ENCODE results near the gene DGAT2L6.

Gene DGAT2L6

GRCh38 chrX:70219938-70220764, 42.9 kb downstream of the DGAT2L6 start:
- TF ChIP-seq POLR2AphosphoS5 (IDR thresholded peaks at IDR 0.05; ENCODE audit: low read depth, low read length) (no peak), TAF1 (IDR thresholded peaks at IDR 0.05; ENCODE audit: borderline replicate concordance, insufficient read depth, low read length) (no peak), FOXP2 (optimal IDR thresholded peaks at IDR 0.05; ENCODE audit: borderline replicate concordance, extremely low read depth, extremely low read length, insufficient read depth) (no peak), SIN3A (IDR thresholded peaks at IDR 0.05; ENCODE audit: borderline replicate concordance, insufficient read depth, low read length) (no peak), REST (IDR thresholded peaks at IDR 0.05; ENCODE audit: insufficient read depth in 1 of 2, low read depth in 2 of 2, low read length in 2 of 2) (no peak)

- TF ChIP-seq REST (IDR thresholded peaks at IDR 0.05; ENCODE audit: insufficient read depth in 1 of 2, low read depth in 2 of 2, low read length in 2 of 2), result no peak
Measured at GRCh38 chrX:70226048-70226447, 48.8 kb downstream of the DGAT2L6 start.

GRCh38 chrX:70226687-70227086, 49.4 kb downstream of the DGAT2L6 start:
- TF ChIP-seq REST (IDR thresholded peaks at IDR 0.05; ENCODE audit: insufficient read depth in 1 of 2, low read depth in 2 of 2, low read length in 2 of 2), result no peak
- TF ChIP-seq TAF1 (IDR thresholded peaks at IDR 0.05; ENCODE audit: borderline replicate concordance, insufficient read depth, low read length), result no peak
- no peak for TF ChIP-seq POLR2AphosphoS5 (IDR thresholded peaks at IDR 0.05; ENCODE audit: low read depth, low read length)
- no peak for TF ChIP-seq FOXP2 (optimal IDR thresholded peaks at IDR 0.05; ENCODE audit: borderline replicate concordance, extremely low read depth, extremely low read length, insufficient read depth)
- no peak for TF ChIP-seq SIN3A (IDR thresholded peaks at IDR 0.05; ENCODE audit: borderline replicate concordance, insufficient read depth, low read length)

GRCh38 chrX:70231666-70232065, 54.4 kb downstream of the DGAT2L6 start:
- TF ChIP-seq REST (IDR thresholded peaks at IDR 0.05; ENCODE audit: insufficient read depth in 1 of 2, low read depth in 2 of 2, low read length in 2 of 2) (no peak), POLR2AphosphoS5 (IDR thresholded peaks at IDR 0.05; ENCODE audit: low read depth, low read length) (no peak), FOXP2 (optimal IDR thresholded peaks at IDR 0.05; ENCODE audit: borderline replicate concordance, extremely low read depth, extremely low read length, insufficient read depth) (no peak), TAF1 (IDR thresholded peaks at IDR 0.05; ENCODE audit: borderline replicate concordance, insufficient read depth, low read length) (no peak), SIN3A (IDR thresholded peaks at IDR 0.05; ENCODE audit: borderline replicate concordance, insufficient read depth, low read length) (no peak)

GRCh38 chrX:70234355-70234754, 57.1 kb downstream of the DGAT2L6 start, which contains the start of gene AWAT1:
Gene AWAT1, plus strand, starts transcription at chrX:70234655. Its CDS starts 41 bp downstream, at chrX:70234696.
- TF ChIP-seq TAF1 (IDR thresholded peaks at IDR 0.05; ENCODE audit: borderline replicate concordance, insufficient read depth, low read length), result no peak
- TF ChIP-seq POLR2AphosphoS5 (IDR thresholded peaks at IDR 0.05; ENCODE audit: low read depth, low read length), result no peak
- no peak for TF ChIP-seq SIN3A (IDR thresholded peaks at IDR 0.05; ENCODE audit: borderline replicate concordance, insufficient read depth, low read length)
- no peak for TF ChIP-seq FOXP2 (optimal IDR thresholded peaks at IDR 0.05; ENCODE audit: borderline replicate concordance, extremely low read depth, extremely low read length, insufficient read depth)
- no peak for TF ChIP-seq REST (IDR thresholded peaks at IDR 0.05; ENCODE audit: insufficient read depth in 1 of 2, low read depth in 2 of 2, low read length in 2 of 2)

All from PFSK-1 (cell line).